ENCODE data around the gene SLC1A7. TPM values are rescaled to one million over a fixed set of nuclear protein-coding genes. Genes with fewer than 3 reads are reported as not detected.

SLC1A7 gene
- total RNA-seq, 4 donors from 2014 or later = 0.54 to 1.6 (median 0.62) TPM; not detected in 1

DNA sequence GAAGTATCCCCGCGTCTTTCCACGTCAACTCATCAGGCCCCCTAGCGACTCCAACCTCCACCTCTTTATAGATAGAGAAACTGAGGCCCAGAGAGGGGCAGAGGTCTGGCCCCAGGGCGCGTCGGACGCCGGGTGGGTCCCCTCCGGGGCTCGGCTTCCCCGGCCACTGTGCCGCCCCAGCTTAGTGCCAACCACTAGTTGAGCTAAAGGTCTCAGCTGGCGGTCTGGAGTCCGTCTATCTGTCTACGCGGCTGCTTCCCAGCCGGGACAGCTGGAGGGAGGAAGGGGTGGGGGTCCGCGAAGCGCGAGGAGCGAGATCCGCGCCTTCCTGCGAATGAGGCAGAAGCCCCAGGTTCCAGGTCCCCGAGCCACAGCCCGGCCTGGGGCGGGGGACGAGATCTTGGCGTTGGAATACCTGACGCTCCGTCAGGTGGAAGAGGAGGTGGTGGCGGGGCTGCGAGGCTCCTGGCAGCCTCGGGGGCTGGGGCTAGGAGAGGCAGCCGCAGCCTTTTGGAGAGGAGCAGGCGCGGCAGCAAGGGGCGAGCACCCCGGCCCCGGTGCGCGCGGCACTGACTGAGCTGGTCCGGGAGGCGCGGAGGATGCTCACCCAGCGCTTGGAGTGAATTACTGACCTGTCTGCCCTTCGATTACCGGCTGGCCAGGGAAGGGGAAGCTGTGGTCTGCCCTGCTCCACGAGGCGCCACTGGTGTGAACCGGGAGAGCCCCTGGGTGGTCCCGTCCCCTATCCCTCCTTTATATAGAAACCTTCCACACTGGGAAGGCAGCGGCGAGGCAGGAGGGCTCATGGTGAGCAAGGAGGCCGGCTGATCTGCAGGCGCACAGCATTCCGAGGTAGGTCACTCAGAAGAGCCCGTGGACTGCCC, 79.5 kb downstream of the SLC1A7 start:
- H3K36me3 ChIP-seq = no peaks in the 10 kb centered on the region
- peak overlapping the region in 3 of 4 donors; percentile 78 to 86 (median 81) for H3K27ac ChIP-seq
- WGBS, 2 donors (ENCODE audit: low coverage in 1 of 2) = no CpG with 5 or more reads among the region's 61 CpGs
- H3K9me3 ChIP-seq = no peaks in the 10 kb centered on the region
- ATAC-seq = no peak
- peak overlapping the region; percentile 61 to 73 for H3K4me3 ChIP-seq
- TF ChIP-seq POLR2A (IDR thresholded peaks at IDR 0.05) (no peak), EP300 (IDR thresholded peaks at IDR 0.05) (no peak), POLR2AphosphoS5 (IDR thresholded peaks at IDR 0.05) (no peak)
- TF ChIP-seq, protein P1, sequence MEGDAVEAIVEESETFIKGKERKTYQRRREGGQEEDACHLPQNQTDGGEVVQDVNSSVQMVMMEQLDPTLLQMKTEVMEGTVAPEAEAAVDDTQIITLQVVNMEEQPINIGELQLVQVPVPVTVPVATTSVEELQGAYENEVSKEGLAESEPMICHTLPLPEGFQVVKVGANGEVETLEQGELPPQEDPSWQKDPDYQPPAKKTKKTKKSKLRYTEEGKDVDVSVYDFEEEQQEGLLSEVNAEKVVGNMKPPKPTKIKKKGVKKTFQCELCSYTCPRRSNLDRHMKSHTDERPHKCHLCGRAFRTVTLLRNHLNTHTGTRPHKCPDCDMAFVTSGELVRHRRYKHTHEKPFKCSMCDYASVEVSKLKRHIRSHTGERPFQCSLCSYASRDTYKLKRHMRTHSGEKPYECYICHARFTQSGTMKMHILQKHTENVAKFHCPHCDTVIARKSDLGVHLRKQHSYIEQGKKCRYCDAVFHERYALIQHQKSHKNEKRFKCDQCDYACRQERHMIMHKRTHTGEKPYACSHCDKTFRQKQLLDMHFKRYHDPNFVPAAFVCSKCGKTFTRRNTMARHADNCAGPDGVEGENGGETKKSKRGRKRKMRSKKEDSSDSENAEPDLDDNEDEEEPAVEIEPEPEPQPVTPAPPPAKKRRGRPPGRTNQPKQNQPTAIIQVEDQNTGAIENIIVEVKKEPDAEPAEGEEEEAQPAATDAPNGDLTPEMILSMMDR (IDR thresholded peaks at IDR 0.05) = no peak
- peaks cover 0 to 50% (median 10%) of the 10 kb centered on the region in 3 donors for H3K4me1 ChIP-seq
- H3K27me3 ChIP-seq = peaks cover 36% of the 10 kb centered on the region

DNA sequence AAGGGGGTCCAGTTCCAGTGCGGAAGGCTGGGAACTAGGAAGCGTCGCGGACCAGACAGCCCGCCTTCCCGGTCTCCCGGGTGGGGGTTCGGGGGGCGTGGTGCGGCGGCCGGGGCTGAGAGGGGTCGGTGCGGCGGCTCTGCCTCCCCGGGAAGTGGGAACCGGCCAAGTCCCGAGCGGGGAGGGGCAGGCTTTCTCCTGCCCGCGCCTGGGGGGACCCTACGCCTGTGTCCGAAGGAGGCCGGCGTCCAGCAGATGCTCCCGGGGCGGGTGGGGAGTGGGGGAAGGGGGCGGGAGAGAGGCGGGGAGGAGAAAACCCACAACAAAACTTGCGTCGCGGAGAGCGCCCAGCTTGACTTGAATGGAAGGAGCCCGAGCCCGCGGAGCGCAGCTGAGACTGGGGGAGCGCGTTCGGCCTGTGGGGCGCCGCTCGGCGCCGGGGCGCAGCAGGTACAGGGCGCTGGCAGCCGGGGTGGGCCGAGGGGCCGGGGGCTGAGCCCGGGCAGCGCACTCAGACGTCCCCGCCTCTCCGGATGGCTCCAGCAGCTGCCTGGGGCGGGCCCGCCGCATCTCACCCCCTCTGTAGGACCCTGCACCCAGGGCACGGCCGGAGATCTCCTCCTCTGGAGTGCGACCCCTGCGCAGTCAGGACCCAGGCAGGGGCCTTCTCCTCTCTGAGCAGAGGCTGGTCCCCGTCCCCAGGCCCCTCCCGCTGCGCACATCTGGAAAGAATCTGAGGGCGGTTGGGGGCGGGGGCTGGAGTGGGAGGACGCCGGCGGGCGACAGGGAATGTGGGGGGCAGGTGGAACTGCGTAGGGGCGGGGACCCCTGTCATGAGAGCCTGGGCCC, 80.4 kb downstream of the SLC1A7 start, which contains the start of gene PODN:
PODN (plus strand) TSS at position 355 of the 849 bp plus-strand sequence. CDS start 7,643 bp downstream, outside the sequence.
- H3K4me1 ChIP-seq = peaks cover 0 to 50% (median 10%) of the 10 kb centered on the region in 3 donors
- TF ChIP-seq, protein P1 (IDR thresholded peaks at IDR 0.05) = no peak
- TF ChIP-seq EP300 (IDR thresholded peaks at IDR 0.05) = no peak
- peak in 1 of 2 donors; percentile 41 for TF ChIP-seq POLR2A (IDR thresholded peaks at IDR 0.05)
- no peak for TF ChIP-seq POLR2AphosphoS5 (IDR thresholded peaks at IDR 0.05)
- peaks cover 36% of the 10 kb centered on the region for H3K27me3 ChIP-seq
- ATAC-seq = peak; percentile 58
- peak within 1 kb of the TSS; percentile 21 to 86 (median 80) for H3K27ac ChIP-seq
- H3K4me3 ChIP-seq = peak within 1 kb of the TSS; percentile 61 to 73
- H3K36me3 ChIP-seq = no peaks in the 10 kb centered on the region
- WGBS, 2 donors (ENCODE audit: low coverage in 1 of 2) = no CpG with 5 or more reads among the region's 73 CpGs
- H3K9me3 ChIP-seq = no peaks in the 10 kb centered on the region

DNA sequence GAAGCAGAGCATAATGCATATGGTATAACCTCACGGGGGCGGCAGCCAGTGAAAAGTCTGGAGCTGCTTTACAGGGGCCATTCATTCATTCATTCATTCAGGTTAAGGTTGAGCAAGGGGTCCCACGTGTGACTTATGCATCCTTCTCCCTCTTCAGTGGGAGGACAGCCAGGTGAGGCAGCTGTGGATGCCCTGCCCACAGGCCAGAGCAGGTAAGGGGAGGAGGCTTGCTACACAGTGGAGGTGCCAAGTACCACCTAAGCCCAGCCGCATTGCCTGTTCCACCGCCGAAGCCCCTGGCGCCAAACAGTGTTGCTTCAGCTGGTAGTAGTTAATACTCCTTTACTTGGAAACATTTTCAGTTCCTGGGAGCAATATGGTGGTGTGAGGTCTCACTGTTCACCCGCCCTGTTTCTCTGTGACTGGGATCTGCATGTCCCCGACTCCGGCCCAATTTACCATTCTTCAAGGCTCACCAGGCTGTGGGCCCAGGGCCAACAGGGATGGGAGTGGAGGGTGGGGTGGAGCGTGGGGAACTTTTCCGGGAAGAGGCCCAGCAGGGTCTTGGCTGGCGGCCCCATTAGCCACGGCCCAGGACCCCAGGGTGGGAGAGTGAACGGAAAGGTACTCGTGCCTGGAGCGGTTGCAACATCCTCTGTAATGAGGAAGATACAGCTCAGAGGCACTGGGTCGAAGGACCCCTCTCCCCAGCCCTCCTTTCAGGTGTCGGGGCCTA, 81.1 kb downstream of the SLC1A7 start:
- Histone ChIP-seq H3K9me3 (no peaks in the 10 kb centered on the region), H3K4me3 (peak overlapping the region; percentile 61 to 73), H3K27ac (peak overlapping the region in 3 of 4 donors; percentile 78 to 86 (median 81)), H3K27me3 (peaks cover 36% of the 10 kb centered on the region), H3K36me3 (no peaks in the 10 kb centered on the region), H3K4me1 (peaks cover 0 to 43% (median 10%) of the 10 kb centered on the region in 3 donors)
- TF ChIP-seq, protein P1 (IDR thresholded peaks at IDR 0.05) = no peak
- TF ChIP-seq EP300 (IDR thresholded peaks at IDR 0.05) = no peak
- TF ChIP-seq POLR2A (IDR thresholded peaks at IDR 0.05) = no peak
- peak; percentile 36 for TF ChIP-seq POLR2AphosphoS5 (IDR thresholded peaks at IDR 0.05)
- ATAC-seq = peak; percentile 52
- WGBS, 2 donors (ENCODE audit: low coverage in 1 of 2) = 44% methylated on average over 9 of the region's 19 CpGs; no CpG with 5 or more reads in 1 of the 2 donors

DNA sequence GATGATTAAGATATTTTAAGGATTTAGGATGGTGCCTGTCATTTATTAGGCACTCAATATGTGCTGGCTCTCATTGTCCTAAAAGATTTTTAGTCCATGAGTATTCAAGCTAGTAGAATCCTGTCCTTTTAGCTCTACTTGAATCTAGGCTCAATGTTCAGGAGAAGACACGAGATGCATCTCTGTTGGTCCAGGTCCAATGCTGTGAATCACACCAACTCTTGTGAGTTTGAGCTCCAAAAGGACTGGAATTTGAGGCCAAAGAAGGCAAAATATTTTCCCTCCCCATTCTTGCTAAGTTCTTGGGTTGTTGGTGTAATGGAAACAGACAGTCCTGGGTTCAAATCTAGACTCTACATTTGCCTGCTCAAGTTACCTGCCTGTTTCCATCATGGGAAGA, 81.9 kb downstream of the SLC1A7 start:
- H3K4me3 ChIP-seq = no peak overlapping the region
- no peaks in the 10 kb centered on the region for H3K36me3 ChIP-seq
- WGBS, 2 donors (ENCODE audit: low coverage in 1 of 2) = 20 to 25% methylated on average over 1 of the region's 1 CpG
- ATAC-seq = peak; percentile 18
- no peak for TF ChIP-seq POLR2AphosphoS5 (IDR thresholded peaks at IDR 0.05)
- TF ChIP-seq, protein P1 (IDR thresholded peaks at IDR 0.05) = no peak
- no peak for TF ChIP-seq EP300 (IDR thresholded peaks at IDR 0.05)
- TF ChIP-seq POLR2A (IDR thresholded peaks at IDR 0.05) = no peak
- H3K27ac ChIP-seq = peak overlapping the region in 3 of 4 donors; percentile 78 to 86 (median 81)
- H3K27me3 ChIP-seq = peaks cover 36% of the 10 kb centered on the region
- peaks cover 0 to 43% (median 10%) of the 10 kb centered on the region in 3 donors for H3K4me1 ChIP-seq
- no peaks in the 10 kb centered on the region for H3K9me3 ChIP-seq
